Mammary epithelial cell (primary cell): Measurements from ENCODE around the gene SERINC3.

Experiments used
- EZH2 ChIP-seq: IDR thresholded peaks from 2 replicates; pipeline ENCODE4 v1.6.1; 2012; ENCODE audit warnings: low read length, inconsistent platforms, borderline replicate concordance
- TF ChIP-seq, protein P1 (sequence below), 2 donors: IDR thresholded peaks in 1 of 2; conservative IDR thresholded peaks in 1 of 2; 2 replicates each; pipeline ENCODE4 v1.5.1; 2011 to 2012; ENCODE audit warnings: inconsistent platforms in 2 of 2, low read length in 2 of 2, mild to moderate bottlenecking in 2 of 2, control low read depth in 1 of 2, low read depth in 1 of 2; ENCODE audit not compliant: insufficient read depth in 1 of 2; ENCODE audit errors: extremely low read depth in 1 of 2

DNA sequence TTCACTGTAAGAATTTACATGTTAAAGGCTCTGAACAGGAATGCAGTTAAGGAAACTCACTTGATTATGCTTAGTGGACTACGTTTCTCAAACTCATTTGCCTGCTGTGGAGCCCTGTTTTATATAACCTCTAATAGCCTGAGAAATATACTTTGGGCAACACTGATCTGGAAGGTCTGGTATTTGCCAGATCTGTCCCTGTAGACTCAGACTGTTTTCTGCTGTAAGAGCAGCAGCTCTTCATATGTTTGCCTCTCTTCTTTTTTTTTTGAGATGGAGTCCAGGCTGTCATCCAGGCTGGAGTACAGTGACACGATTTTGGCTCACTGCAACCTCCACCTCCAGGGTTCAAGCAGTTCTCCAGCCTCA is 36.1 kb downstream of the SERINC3 start:
- TF ChIP-seq, protein P1, sequence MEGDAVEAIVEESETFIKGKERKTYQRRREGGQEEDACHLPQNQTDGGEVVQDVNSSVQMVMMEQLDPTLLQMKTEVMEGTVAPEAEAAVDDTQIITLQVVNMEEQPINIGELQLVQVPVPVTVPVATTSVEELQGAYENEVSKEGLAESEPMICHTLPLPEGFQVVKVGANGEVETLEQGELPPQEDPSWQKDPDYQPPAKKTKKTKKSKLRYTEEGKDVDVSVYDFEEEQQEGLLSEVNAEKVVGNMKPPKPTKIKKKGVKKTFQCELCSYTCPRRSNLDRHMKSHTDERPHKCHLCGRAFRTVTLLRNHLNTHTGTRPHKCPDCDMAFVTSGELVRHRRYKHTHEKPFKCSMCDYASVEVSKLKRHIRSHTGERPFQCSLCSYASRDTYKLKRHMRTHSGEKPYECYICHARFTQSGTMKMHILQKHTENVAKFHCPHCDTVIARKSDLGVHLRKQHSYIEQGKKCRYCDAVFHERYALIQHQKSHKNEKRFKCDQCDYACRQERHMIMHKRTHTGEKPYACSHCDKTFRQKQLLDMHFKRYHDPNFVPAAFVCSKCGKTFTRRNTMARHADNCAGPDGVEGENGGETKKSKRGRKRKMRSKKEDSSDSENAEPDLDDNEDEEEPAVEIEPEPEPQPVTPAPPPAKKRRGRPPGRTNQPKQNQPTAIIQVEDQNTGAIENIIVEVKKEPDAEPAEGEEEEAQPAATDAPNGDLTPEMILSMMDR (conservative IDR thresholded peaks at IDR 0.05 in 1 of 2, IDR thresholded peaks at IDR 0.05 in 1 of 2; ENCODE audit: extremely low read depth in 1 of 2, insufficient read depth in 1 of 2, low read depth in 1 of 2, low read length in 2 of 2): no peak
- no peak for TF ChIP-seq EZH2
